NCI-H1105 treated with DMSO at 0.1 percent for 48 hours (cell line): ENCODE results near the gene BMERB1.
"Not testable (repeated sequence)": the region's sequence is repeated elsewhere in the genome, so short reads cannot be mapped to it uniquely, and the experiment has no call there.

Experiments
- DNase-seq: peaks from one replicate; lab custom pipeline; 2025; lab: John Stamatoyannopoulos, UW

BMERB1 gene

GRCh38 chr16:15461376-15461775, 27.0 kb downstream of the BMERB1 start:
- DNase-seq = no peak

GRCh38 chr16:15464401-15465186, 30.2 kb downstream of the BMERB1 start:
- DNase-seq = no peak

DNA sequence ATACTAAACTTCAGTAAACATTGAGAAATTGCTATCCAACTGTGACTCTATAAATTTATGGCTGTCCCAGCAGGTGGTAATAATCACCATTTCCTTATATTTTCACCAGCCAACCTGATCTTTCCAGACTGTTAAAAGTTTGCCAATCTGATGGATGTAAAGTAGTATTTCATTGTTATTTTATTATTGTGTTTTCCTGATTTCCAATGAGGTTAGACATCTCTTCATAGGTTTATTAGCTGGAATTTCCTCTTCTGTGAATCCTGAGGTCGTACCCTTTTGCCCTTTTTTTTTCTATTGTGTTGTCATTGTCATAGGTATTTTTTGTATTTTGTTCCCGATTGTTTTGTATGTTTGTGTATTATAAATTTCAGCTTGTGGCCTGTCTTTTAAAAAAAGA, 31.7 kb downstream of the BMERB1 start:
- DNase-seq = no peak

DNA sequence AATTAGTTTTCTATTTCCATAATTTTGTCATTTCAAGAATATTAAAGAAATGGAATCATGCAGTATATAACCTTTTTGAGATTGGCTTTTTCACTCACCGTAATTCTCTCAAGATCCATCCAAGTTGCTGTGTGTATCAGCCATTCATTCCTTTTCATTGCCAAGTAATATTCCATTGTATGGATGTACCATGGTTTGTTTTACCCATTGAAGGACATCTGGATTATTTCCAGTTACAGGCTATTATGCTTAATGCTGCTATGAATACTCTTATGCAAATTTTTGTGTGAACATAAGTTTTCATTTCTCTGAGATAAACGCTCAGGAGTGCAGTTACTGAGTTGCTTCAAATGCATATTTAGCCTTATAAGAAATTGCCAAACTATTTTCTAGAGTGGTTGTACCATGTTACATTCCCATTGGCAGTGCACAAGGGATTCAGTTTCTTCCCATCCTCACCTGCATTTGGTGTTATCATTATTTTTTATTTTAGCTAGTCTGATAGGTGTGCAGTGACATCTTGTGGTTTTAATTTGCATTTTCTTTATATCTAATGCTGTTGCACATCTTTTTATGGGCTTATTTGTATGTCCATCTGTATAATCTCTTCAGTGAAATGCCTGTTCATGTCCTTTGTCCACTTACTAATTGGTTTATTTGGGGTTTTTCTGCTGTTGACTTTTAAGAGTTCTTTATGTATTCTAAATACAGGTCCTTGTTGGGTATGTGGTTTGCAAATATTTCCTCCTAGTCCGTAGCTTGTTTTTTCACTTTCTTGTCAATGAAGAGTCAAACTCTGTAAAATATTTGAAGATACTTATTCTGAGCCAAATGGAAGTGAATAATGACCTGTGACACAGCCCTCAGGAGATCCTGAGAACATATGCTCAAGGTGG, 32.7 kb downstream of the BMERB1 start:
- DNase-seq = no peak

DNA sequence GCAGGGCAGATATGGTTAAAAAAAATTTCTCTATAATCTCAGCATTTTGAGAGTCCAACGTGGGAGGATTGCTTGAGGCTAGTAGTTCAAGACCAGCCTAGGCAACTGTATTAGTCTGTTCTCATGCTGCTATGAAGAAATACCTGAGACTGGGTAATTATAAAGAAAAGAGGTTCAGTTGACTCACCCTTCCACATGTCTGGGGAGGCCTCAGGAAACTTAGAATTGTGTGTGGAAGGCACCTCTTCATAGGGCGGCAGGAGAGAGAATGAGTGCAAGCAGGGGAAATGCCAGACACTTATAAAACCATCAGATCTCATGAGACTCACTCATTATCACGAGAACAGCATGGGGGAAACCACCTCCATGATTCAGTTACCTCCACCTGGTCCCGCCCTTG, 42.6 kb downstream of the BMERB1 start:
- DNase-seq = not testable (repeated sequence)

GRCh38 chr16:15477802-15478201, 43.4 kb downstream of the BMERB1 start:
- DNase-seq = no peak

DNA sequence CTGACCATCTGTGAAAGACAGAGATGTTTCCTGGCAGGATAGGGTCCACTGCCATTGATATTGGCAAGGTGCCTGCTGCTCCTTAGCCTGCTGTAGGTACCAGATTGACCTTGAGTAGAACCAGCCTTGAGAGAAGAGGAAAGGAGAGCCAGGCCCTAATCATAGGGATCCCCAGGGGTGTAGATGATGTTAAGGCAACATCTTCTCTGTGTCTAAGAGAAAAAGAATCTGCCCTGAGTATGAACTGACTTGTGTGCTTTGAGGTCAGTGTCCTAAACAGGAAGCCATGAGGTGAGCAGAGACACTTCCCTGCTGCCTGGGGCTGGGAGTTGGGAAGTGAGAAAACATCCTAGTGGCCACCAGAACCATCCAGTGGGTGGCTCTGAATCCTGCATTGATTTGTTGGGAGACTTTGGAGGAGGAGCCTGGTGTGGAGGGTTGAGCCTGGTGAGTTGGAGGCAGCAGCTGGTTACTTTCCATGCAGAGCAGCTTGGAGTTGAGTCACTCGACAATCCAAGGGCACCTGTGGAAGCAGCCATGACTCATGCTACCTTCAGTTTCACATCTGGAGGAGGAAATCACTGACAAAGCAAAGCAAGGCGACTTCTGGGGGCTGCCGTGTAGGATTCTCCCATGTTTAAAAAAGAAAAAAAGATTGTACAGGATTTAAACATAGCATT, 47.8 kb downstream of the BMERB1 start:
- no peak for DNase-seq

- DNase-seq = no peak
Observed at GRCh38 chr16:15482748-15483298, 48.4 kb downstream of the BMERB1 start.

DNA sequence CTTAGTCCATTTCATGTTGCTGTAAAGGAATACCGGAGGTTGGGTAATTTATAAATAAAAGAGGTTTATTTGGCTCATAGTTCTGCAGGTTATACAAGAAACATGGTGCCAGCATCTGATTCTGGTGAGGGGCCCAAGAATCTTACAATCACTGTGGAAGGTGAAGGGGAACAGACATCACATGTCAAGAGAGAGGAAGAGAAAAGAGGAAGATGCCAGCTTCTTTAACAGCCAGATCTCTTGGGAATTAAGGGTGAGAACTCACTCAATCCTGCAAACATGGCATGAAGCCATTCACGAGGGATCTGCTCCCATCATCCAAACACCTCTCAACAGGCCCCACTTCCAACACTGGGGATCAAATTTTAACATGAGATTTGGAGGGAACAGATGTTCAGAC, 49.5 kb downstream of the BMERB1 start:
- no peak for DNase-seq

DNA sequence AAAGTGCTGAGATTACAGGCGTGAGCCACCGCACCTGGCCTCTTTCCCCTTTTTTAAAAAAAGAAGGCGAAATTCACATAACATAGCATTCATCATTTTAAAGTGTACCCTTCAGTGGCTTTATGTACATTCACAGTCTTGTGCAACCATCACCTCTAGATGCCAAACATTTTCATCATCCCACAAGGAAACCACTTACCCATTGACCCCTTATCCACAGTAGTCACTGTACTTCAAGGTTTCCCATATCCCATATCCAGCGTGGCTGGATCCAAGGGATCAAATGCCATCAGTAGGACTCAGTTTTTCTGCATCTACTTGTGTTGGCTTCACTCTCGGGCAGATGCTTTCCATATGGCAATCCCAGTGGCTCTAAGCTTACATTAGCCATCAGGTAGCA, 50.3 kb downstream of the BMERB1 start:
- DNase-seq = no peak

- no peak for DNase-seq
Observed at GRCh38 chr16:15485175-15485574, 50.8 kb downstream of the BMERB1 start.

DNA sequence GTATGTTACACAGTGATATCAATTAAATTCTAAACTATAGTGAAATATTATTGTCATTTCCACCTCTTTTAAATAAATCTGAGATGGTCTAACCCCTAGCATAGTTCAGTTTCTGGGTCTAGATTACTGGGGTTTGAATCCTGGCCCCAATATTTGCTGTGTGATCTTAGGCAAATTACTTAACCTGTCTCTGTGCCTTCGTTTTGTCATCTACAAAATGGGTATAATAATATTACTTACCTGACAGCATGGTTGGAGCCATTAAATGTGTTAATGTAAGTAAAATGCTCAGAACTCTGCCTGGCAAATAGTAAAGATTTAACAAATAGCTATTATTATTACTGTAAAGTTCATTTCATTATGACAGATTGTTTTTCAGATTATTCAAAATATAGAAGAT, 52.3 kb downstream of the BMERB1 start:
- no peak for DNase-seq

DNA sequence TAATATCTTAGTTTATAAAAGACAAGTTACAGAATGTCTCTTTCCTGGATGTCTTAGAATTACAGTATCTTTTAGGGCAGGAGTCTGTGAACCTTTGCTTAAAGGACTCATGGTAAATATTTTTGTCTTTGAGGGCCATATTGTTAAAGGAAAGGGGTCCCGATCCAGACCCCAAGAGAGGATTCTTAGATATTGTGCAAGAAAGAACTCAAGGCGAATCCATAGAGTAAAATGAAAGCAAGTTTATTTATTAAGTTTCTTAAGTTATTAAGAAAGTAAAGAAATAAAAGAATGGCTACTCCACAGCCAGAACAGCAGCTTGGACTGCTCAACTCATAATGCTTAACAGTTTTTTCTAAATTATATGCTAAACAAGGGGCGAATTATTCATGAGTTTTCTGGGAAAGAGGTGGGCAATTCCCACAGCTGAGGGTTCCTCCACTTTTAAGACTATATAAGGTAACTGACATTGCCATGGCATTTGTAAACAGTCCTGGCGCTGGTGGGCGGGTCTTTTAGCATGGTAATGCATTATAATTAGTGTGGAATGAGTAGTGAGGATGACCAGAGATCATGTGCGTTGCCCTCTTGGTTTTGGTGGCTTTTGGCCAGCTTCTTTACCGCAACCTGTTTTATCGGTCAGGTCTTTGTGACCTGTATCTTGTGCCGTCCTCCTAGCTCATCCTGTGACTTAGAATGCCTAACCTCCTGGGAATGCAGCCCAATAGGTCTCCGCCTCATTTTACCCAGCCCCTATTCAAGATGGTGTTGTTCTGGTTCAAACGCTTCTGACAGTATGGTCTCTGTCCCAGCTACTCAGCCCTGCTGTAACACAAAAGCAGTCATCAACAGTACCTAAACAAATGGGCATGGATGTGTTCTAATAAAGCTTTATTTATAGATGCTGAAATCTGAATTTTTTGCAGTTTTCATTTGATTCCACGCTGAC, 53.2 kb downstream of the BMERB1 start:
- DNase-seq = no peak

DNA sequence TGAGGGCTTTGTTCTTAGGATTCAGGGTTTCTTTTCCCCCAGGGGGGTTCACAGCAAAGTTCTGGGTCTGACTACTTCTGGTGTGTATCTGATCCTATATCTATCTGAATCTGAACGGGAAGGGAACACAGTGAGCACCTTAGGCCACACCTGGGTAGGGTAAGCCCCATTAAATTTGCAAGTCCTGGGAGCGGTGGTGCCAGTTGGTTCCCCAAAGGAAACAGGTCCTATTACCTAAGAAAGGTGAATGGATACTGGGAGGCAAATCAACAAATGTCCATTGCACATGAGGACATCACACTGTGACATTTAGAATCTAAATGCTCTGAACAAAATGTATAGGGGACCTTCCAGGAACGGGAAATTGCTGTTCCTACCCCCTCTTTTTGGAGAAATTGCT, 54.6 kb downstream of the BMERB1 start:
- no peak for DNase-seq

DNA sequence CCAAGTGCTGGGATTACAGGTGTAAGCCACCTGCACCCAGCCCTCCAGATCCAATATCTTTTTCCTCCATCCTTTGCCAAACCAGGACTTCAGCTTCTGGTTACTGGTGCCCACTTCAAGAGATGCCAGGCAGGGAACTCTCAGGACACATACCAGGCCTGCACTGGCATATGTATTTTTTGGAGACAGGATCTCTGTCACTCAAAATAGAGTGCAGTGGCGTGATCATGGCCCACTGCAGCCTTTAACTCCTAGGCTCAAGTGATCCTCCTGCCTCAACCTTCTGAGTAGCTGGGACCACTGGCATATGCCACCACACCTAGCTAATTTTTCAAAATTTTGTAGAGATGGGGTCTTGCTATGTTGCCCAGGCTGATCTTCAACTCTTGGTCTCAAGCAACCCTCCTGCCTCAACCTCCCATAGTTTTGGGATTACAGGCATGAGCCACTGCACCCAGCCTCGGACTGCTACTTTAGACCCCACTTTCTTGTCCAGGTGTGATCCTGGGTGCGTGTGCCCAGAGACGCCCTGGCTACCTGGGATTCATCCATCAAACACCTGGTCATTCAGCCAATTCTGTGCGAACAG, 55.8 kb downstream of the BMERB1 start:
- DNase-seq = no peak

- DNase-seq = no peak
Observed at GRCh38 chr16:15491411-15491810, 57.0 kb downstream of the BMERB1 start.

- DNase-seq = no peak
Observed at GRCh38 chr16:15492091-15492740, 57.8 kb downstream of the BMERB1 start.

DNA sequence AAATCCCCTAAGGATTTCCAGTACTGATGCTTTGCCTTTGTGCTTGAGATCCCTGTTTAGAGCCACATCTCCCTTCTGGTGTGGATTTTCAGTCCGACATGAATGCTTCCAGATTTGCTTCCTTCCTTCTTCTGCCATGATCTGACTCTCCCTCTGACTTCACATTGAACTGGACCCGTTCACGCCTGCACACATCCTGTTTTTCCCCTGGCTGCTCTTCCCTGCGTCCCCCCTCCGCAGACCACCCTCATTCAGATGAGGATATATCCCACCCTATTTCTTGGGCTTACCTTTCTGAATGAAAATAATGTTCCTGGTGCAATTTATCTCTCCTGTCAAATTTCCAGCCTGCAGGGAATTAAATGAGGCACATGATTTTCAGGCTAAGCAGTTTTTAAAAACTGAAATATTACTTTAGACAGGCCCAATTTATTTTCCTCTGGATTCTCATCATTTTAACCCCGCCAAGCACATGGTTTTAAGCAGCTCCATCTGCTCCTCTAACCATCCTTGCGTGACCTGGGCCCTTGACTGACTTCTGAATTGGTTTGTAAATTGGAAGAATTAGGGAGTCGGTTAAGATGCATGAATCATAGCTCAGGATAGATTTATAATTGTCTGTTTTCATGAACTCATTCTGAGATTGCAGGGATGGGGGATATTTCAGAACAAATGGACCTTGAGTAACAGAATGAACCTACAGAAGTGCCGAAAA, 59.2 kb downstream of the BMERB1 start:
- no peak for DNase-seq

DNA sequence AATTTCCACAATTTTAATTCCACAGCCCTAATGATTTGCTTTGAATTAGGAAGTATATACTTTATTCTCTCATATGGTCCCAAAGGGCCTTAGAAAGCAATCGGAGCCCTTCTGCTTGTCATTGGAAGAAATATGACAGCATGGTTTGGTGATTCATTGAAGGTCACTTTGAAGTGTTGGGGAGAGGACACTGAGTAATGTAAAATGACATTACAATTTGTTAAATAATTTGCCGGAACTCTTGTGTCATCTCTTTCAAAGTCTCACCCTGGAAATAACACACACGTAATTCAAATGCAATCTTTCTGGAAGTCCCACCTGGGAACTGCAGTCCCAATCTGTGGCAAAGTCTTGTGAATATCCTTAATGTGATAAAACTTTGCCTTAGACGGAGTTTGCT, 59.8 kb downstream of the BMERB1 start:
- no peak for DNase-seq

DNA sequence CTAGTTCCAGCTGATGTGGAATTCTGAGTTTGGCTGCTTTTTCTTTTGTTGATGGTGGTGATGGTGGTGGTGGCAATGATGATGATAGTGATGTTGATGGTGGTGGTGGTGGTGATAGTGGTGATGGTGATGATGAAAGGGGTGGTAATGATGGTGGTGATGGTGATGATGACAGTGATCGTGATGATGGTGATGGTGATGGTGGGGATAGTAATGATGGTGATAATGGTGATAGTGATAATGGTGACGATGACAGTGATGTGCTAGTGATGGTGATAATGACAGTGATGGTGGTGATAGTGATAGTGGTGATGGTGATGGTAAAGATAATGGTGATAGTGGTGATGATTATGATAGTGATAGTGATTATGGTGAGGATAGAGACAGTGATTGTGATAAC, 61.5 kb downstream of the BMERB1 start:
- DNase-seq = no peak
